Stimulated activated CD8-positive, alpha-beta memory T cell treated with anti-CD3 and anti-CD28 coated beads, Interleukin-12 subunit alpha, Interleukin-12 subunit beta, amount 100 ng/mL, for 24 hours (primary cell): Measurements from ENCODE around the gene CRYGS.
A peak's percentile ranks its signal among the peaks of the same experiment; 100 is the strongest.
"Not testable (repeated sequence)": the region's sequence is repeated elsewhere in the genome, so short reads cannot be mapped to it uniquely, and the experiment has no call there.

Experiments used
- DNase-seq: peaks from one replicate; pipeline ENCODE4 v3.0.0-alpha.2; 2020; ENCODE audit errors: extremely low read depth

The CRYGS gene

GRCh38 chr3:186519021-186519658 lies 25.0 kb downstream of the CRYGS start:
- DNase-seq = peak; percentile 33

GRCh38 chr3:186517218-186517617 lies 27.0 kb downstream of the CRYGS start:
- DNase-seq = no peak

- DNase-seq = no peak
Observed at GRCh38 chr3:186516646-186517045, 27.5 kb downstream of the CRYGS start.

GRCh38 chr3:186515125-186515524 lies 29.1 kb downstream of the CRYGS start:
- DNase-seq = no peak

GRCh38 chr3:186514296-186515002 lies 29.7 kb downstream of the CRYGS start:
- no peak for DNase-seq

GRCh38 chr3:186513386-186513785 lies 30.8 kb downstream of the CRYGS start:
- no peak for DNase-seq

- no peak for DNase-seq
Observed at GRCh38 chr3:186512570-186513302, 31.4 kb downstream of the CRYGS start.

- DNase-seq = no peak
Observed at GRCh38 chr3:186511702-186512101, 32.5 kb downstream of the CRYGS start.

GRCh38 chr3:186511245-186511644 lies 32.9 kb downstream of the CRYGS start:
- DNase-seq = no peak

GRCh38 chr3:186510374-186511079 lies 33.7 kb downstream of the CRYGS start:
- DNase-seq = no peak

GRCh38 chr3:186509423-186509822 lies 34.8 kb downstream of the CRYGS start:
- no peak for DNase-seq

- DNase-seq = no peak
Observed at GRCh38 chr3:186506857-186507256, 37.3 kb downstream of the CRYGS start.

- no peak for DNase-seq
Observed at GRCh38 chr3:186506191-186506739, 37.9 kb downstream of the CRYGS start.

GRCh38 chr3:186502966-186503712 lies 41.0 kb downstream of the CRYGS start:
- DNase-seq = no peak

- no peak for DNase-seq
Observed at GRCh38 chr3:186502138-186502948, 41.8 kb downstream of the CRYGS start.

GRCh38 chr3:186499949-186500348 lies 44.2 kb downstream of the CRYGS start:
- not testable (repeated sequence) for DNase-seq

GRCh38 chr3:186498022-186498421 lies 46.2 kb downstream of the CRYGS start:
- DNase-seq = not testable (repeated sequence)

GRCh38 chr3:186497608-186498007 lies 46.6 kb downstream of the CRYGS start:
- no peak for DNase-seq

GRCh38 chr3:186496635-186497034 lies 47.5 kb downstream of the CRYGS start:
- DNase-seq = no peak

GRCh38 chr3:186496016-186496415 lies 48.2 kb downstream of the CRYGS start:
- no peak for DNase-seq
